Trophoblast cell (in vitro differentiated cells and primary cell): ENCODE results near the gene POU3F1.

ENCODE experiments used
- DNase-seq, 2 donors: peaks; one replicate each; pipeline ENCODE4 v3.0.0-alpha.2; 2016
- H2AFZ ChIP-seq: 2 replicates; pipeline ENCODE4 v1.6.1; 2013; ENCODE audit warnings: low read length, moderate library complexity, mild to moderate bottlenecking; ENCODE audit not compliant: insufficient read depth, poor library complexity
- H2AK5ac ChIP-seq: 2 replicates; pipeline ENCODE4 v1.6.1; 2013; ENCODE audit warnings: mild to moderate bottlenecking, low read length
- H2BK120ac ChIP-seq: 2 replicates; pipeline ENCODE4 v1.6.1; 2013; ENCODE audit warnings: low read length, mild to moderate bottlenecking, moderate library complexity; ENCODE audit not compliant: insufficient read depth, poor library complexity
- H2BK12ac ChIP-seq: 2 replicates; pipeline ENCODE4 v1.6.1; 2013; ENCODE audit warnings: mild to moderate bottlenecking, low read length, moderate library complexity
- H2BK5ac ChIP-seq: 2 replicates; pipeline ENCODE4 v1.6.1; 2013; ENCODE audit warnings: low read length, low read depth, moderate library complexity, mild to moderate bottlenecking; ENCODE audit not compliant: poor library complexity
- H3K14ac ChIP-seq: 2 replicates; pipeline ENCODE4 v1.6.1; 2013; ENCODE audit warnings: mild to moderate bottlenecking, low read length
- H3K18ac ChIP-seq: 2 replicates; pipeline ENCODE4 v1.6.1; 2013; ENCODE audit warnings: mild to moderate bottlenecking, low read length
- H3K23ac ChIP-seq: 2 replicates; pipeline ENCODE4 v1.6.1; 2013; ENCODE audit warnings: low read length
- H3K27ac ChIP-seq: 2 replicates; pipeline ENCODE4 v1.5.1; 2013; ENCODE audit warnings: low read depth, mild to moderate bottlenecking, inconsistent platforms, low read length, moderate library complexity
- H3K27me3 ChIP-seq: 2 replicates; pipeline ENCODE4 v1.6.1; 2013; ENCODE audit warnings: inconsistent platforms, mild to moderate bottlenecking, low read length, moderate library complexity; ENCODE audit not compliant: insufficient read depth
- H3K36me3 ChIP-seq, 2 experiments: 1 replicate in 1 of 2; 2 replicates in 1 of 2; pipeline ENCODE4 v1.6.1; 2013; ENCODE audit warnings: low read length in 2 of 2, mild to moderate bottlenecking in 2 of 2, moderate library complexity in 1 of 2; ENCODE audit not compliant: insufficient read depth in 2 of 2, control insufficient read depth in 1 of 2
- H3K4ac ChIP-seq: 2 replicates; pipeline ENCODE4 v1.6.1; 2013; ENCODE audit warnings: low read depth, mild to moderate bottlenecking, low read length, moderate library complexity
- H3K4me1 ChIP-seq, 2 experiments: 1 replicate in 1 of 2; 2 replicates in 1 of 2; pipeline ENCODE4 v1.6.1; 2013; ENCODE audit warnings: low read length in 2 of 2, mild to moderate bottlenecking in 2 of 2, moderate library complexity in 1 of 2; ENCODE audit not compliant: insufficient read depth in 2 of 2, control insufficient read depth in 1 of 2
- H3K4me2 ChIP-seq: 2 replicates; pipeline ENCODE4 v1.6.1; 2013; ENCODE audit warnings: inconsistent platforms, mild to moderate bottlenecking, low read length, moderate library complexity
- H3K4me3 ChIP-seq: 2 replicates; pipeline ENCODE4 v1.5.1; 2013; ENCODE audit warnings: mild to moderate bottlenecking, low read depth, low read length, inconsistent platforms
- H3K79me1 ChIP-seq: one replicate; pipeline ENCODE4 v1.6.1; 2013; ENCODE audit warnings: low read length
- H3K79me2 ChIP-seq: 2 replicates; pipeline ENCODE4 v1.6.1; 2013; ENCODE audit warnings: low read length, mild to moderate bottlenecking; ENCODE audit not compliant: control insufficient read depth, insufficient read depth, poor library complexity
- H3K9ac ChIP-seq: 2 replicates; pipeline ENCODE4 v1.6.1; 2013; ENCODE audit warnings: mild to moderate bottlenecking, low read length
- H3K9me3 ChIP-seq: 2 replicates; pipeline ENCODE4 v1.6.1; 2013; ENCODE audit warnings: low read depth, mild to moderate bottlenecking, control low read depth, inconsistent platforms, low read length; ENCODE audit not compliant: insufficient read depth
- H4K12ac ChIP-seq: 2 replicates; pipeline ENCODE4 v1.6.1; 2013; ENCODE audit warnings: low read depth, mild to moderate bottlenecking, low read length, moderate library complexity
- H4K8ac ChIP-seq: 2 replicates; pipeline ENCODE4 v1.6.1; 2013; ENCODE audit warnings: low read depth, mild to moderate bottlenecking, low read length, moderate library complexity
- H4K91ac ChIP-seq: one replicate; pipeline ENCODE4 v1.6.1; 2013; ENCODE audit warnings: low read depth, mild to moderate bottlenecking, low read length, moderate library complexity
- WGBS: extraction: QIAGEN DNeasy Blood & Tissue Kit; methylation state at CpG from one replicate; pipeline ENCODE4 v1.1.7; 2013; ENCODE audit warnings: missing lambda C conversion rate; ENCODE audit not compliant: insufficient read length, insufficient coverage; ENCODE audit errors: extremely low coverage; 5-methylcytosine and 5-hydroxymethylcytosine counted together

The POU3F1 gene

DNA sequence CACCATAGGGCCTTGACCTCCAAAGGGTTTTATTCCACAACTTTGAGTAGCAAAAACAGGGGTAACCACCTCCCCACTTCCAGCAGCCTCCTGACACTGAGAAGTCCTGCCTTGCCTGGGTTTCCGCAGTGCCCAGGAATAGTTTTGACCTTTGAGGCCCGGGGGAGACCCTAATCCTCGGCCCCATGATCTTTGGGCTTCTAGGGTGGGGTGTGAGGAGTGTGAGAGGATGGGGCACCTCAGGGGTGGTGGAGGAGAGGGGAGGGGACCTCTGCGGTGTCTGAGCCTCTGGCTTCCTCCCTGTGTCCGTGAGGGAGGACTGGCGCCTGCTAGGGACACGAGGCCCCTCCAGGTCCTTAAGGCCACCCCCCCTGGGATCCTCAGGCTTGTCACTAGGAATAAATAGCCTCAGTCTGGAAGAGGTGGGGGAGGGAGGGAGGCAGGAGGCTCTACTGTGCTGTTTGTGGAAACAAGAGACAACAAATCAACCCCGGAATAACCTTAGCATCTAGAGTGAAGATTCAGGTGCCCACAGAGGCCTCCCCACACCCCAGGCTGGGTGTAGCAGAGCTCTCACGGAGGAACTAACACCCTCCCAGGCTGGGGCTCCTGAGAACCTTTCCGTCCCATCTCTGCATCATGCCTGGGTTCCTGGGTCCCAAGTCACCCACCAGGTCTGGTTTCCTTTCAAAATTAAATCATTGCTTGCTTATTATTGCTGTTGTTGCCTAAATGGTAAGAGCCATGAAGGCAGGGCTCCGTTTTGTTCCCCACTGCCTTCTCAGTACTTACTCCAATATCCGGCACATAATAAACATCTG, 40.4 kb downstream of the POU3F1 start:
- Histone ChIP-seq H4K8ac (peak overlapping the region; percentile 68), H3K14ac (peak overlapping the region; percentile 96), H3K9ac (no peak overlapping the region), H3K79me2 (peaks cover 22% of the 10 kb centered on the region), H3K4me2 (peak overlapping the region; percentile 46), H2AFZ (peak overlapping the region; percentile 81), H2BK120ac (peak overlapping the region; percentile 70), H3K4me3 (no peak overlapping the region), H2BK12ac (peak overlapping the region; percentile 80), H4K91ac (peak overlapping the region; percentile 70), H2AK5ac (peak overlapping the region; percentile 15), H4K12ac (peak overlapping the region; percentile 40), H3K23ac (no peak overlapping the region), H3K27me3 (no peaks in the 10 kb centered on the region), H3K27ac (peak overlapping the region; percentile 24), H3K4ac (peak overlapping the region; percentile 82), H3K36me3 (no peaks in the 10 kb centered on the region), H3K79me1 (peaks cover 19% of the 10 kb centered on the region), H3K18ac (peak overlapping the region; percentile 28), H2BK5ac (peak overlapping the region; percentile 6), H3K4me1 (peaks cover 21 to 26% of the 10 kb centered on the region in 2 experiments), H3K9me3 (no peaks in the 10 kb centered on the region)
- WGBS, result no CpG with 5 or more reads among the region's 12 CpGs
- no peak for DNase-seq

- H3K27me3 ChIP-seq, result no peaks in the 10 kb centered on the region
- peaks cover 27% of the 10 kb centered on the region for H3K79me1 ChIP-seq
- H2AFZ ChIP-seq, result peak within 1 kb of the TSS; percentile 81
- H4K8ac ChIP-seq, result peak within 1 kb of the TSS; percentile 68
- peaks cover 29% of the 10 kb centered on the region for H3K79me2 ChIP-seq
- peak within 1 kb of the TSS; percentile 83 for H2BK120ac ChIP-seq
- no peaks in the 10 kb centered on the region for H3K9me3 ChIP-seq
- peak within 1 kb of the TSS; percentile 95 for H2BK5ac ChIP-seq
- H3K4me1 ChIP-seq, result peaks cover 28 to 33% of the 10 kb centered on the region in 2 experiments
- DNase-seq, result peak; percentile 37 to 57
- H3K4me3 ChIP-seq, result peak within 1 kb of the TSS; percentile 89
- no peaks in the 10 kb centered on the region for H3K36me3 ChIP-seq
- H4K12ac ChIP-seq, result peak within 1 kb of the TSS; percentile 82
- peak within 1 kb of the TSS; percentile 95 for H4K91ac ChIP-seq
- H3K27ac ChIP-seq, result peak within 1 kb of the TSS; percentile 59
- H3K23ac ChIP-seq, result no peak within 1 kb of the TSS
- peak within 1 kb of the TSS; percentile 96 for H3K18ac ChIP-seq
- H3K4ac ChIP-seq, result peak within 1 kb of the TSS; percentile 99
- peak within 1 kb of the TSS; percentile 96 for H3K14ac ChIP-seq
- H2AK5ac ChIP-seq, result peak within 1 kb of the TSS; percentile 31
- peak within 1 kb of the TSS; percentile 80 for H2BK12ac ChIP-seq
- no CpG with 5 or more reads among the region's 83 CpGs for WGBS
- H3K9ac ChIP-seq, result peak within 1 kb of the TSS; percentile 82
- H3K4me2 ChIP-seq, result peak within 1 kb of the TSS; percentile 80
Measured at GRCh38 chr1:38005195-38006007, 41.2 kb downstream of the POU3F1 start, which contains the start of gene FHL3. Gene FHL3, minus strand, starts transcription at chr1:38005514. Its CDS starts 6,102 bp downstream, at chr1:37999412.

GRCh38 chr1:38004284-38005108, 42.1 kb downstream of the POU3F1 start:
- H3K79me1 ChIP-seq, result peaks cover 35% of the 10 kb centered on the region
- no CpG with 5 or more reads among the region's 26 CpGs for WGBS
- no peaks in the 10 kb centered on the region for H3K36me3 ChIP-seq
- H4K8ac ChIP-seq, result peak overlapping the region; percentile 37
- H2BK12ac ChIP-seq, result peak overlapping the region; percentile 47
- peak overlapping the region; percentile 99 for H3K4ac ChIP-seq
- H3K18ac ChIP-seq, result peak overlapping the region; percentile 96
- peak overlapping the region; percentile 83 for H2BK120ac ChIP-seq
- H3K27ac ChIP-seq, result peak overlapping the region; percentile 35
- peak overlapping the region; percentile 82 for H3K9ac ChIP-seq
- H3K4me2 ChIP-seq, result peak overlapping the region; percentile 80
- peak overlapping the region; percentile 89 for H3K4me3 ChIP-seq
- no peaks in the 10 kb centered on the region for H3K27me3 ChIP-seq
- peaks cover 35 to 42% of the 10 kb centered on the region in 2 experiments for H3K4me1 ChIP-seq
- H3K79me2 ChIP-seq, result peaks cover 36% of the 10 kb centered on the region
- no peak for DNase-seq
- no peak overlapping the region for H2AFZ ChIP-seq
- H2BK5ac ChIP-seq, result peak overlapping the region; percentile 75
- H3K23ac ChIP-seq, result no peak overlapping the region
- peak overlapping the region; percentile 82 for H4K12ac ChIP-seq
- no peaks in the 10 kb centered on the region for H3K9me3 ChIP-seq
- H4K91ac ChIP-seq, result peak overlapping the region; percentile 95
- H2AK5ac ChIP-seq, result peak overlapping the region; percentile 31
- peak overlapping the region; percentile 83 for H3K14ac ChIP-seq
